Ovary (tissue), 3 donors: ENCODE data around the gene SEMA5B.

Experiments used
- CTCF ChIP-seq, 3 donors: fragments of 450-650 bp in 2 of 3; fragments of 200-600 bp in 1 of 3; IDR thresholded peaks; one replicate each; pipeline versions ENCODE4 v1.5.1 to v1.8.0; 2016 to 2022; ENCODE audit warnings: antibody characterized with exemption in 3 of 3, mild to moderate bottlenecking in 1 of 3
- EP300 ChIP-seq: sonication (generic); formaldehyde crosslinking; IDR thresholded peaks from one replicate; pipeline ENCODE4 v1.6.1; 2017; ENCODE audit warnings: antibody characterized with exemption
- POLR2A ChIP-seq: fragments of 450-650 bp; IDR thresholded peaks from one replicate; pipeline ENCODE4 v1.6.1; 2017; ENCODE audit warnings: antibody characterized with exemption, mild to moderate bottlenecking, moderate library complexity
- donor health status: DM: no; HTN: no; CAD: no.

- TF ChIP-seq CTCF (IDR thresholded peaks at IDR 0.05), result no peak
- no peak for TF ChIP-seq POLR2A
- TF ChIP-seq EP300, result no peak
Measured at GRCh38 chr3:123018683-123019082, 8.9 kb downstream of the SEMA5B start.
